ENCODE measurements around the gene SLC41A2.

GRCh38 chr12:104925501-104925900 is 32.6 kb downstream of the SLC41A2 start:
- TF ChIP-seq EZH2 (IDR thresholded peaks at IDR 0.05; ENCODE audit: insufficient read depth, poor library complexity, severe bottlenecking) (no peak), EZH2phosphoT487 (IDR thresholded peaks at IDR 0.05; ENCODE audit: insufficient read depth, low read depth) (no peak)

Data from GM23248 (cell line).